Duodenal mucosa (tissue), 2 donors: ENCODE results near the gene CUX1.

Source experiments
- H3K27ac ChIP-seq: one replicate; pipeline ENCODE4 v1.7.0; 2013; ENCODE audit warnings: low read depth, low read length
- H3K27me3 ChIP-seq, 2 donors: one replicate each; pipeline ENCODE4 v1.7.0; 2013; ENCODE audit warnings: low read length in 2 of 2, control low read depth in 1 of 2; ENCODE audit not compliant: insufficient read depth in 2 of 2, control insufficient read depth in 1 of 2
- H3K36me3 ChIP-seq, 2 donors: one replicate each; pipeline ENCODE4 v1.7.0; 2013; ENCODE audit warnings: low read length in 2 of 2, control low read depth in 1 of 2; ENCODE audit not compliant: insufficient read depth in 2 of 2, control insufficient read depth in 1 of 2
- H3K4me1 ChIP-seq, 2 donors: one replicate each; pipeline ENCODE4 v1.7.0; 2013; ENCODE audit warnings: low read length in 2 of 2, control low read depth in 1 of 2; ENCODE audit not compliant: insufficient read depth in 2 of 2, control insufficient read depth in 1 of 2
- H3K4me3 ChIP-seq, 2 donors: one replicate each; pipeline ENCODE4 v1.7.0; 2013; ENCODE audit warnings: low read length in 2 of 2, low read depth in 1 of 2
- H3K9ac ChIP-seq, 2 donors: one replicate each; pipeline ENCODE4 v1.7.0; 2013; ENCODE audit warnings: low read length in 2 of 2, low read depth in 1 of 2
- H3K9me3 ChIP-seq, 2 donors: one replicate each; pipeline ENCODE4 v1.7.0; 2013; ENCODE audit warnings: low read length in 2 of 2, control low read depth in 1 of 2; ENCODE audit not compliant: control insufficient read depth in 1 of 2

Gene CUX1

DNA sequence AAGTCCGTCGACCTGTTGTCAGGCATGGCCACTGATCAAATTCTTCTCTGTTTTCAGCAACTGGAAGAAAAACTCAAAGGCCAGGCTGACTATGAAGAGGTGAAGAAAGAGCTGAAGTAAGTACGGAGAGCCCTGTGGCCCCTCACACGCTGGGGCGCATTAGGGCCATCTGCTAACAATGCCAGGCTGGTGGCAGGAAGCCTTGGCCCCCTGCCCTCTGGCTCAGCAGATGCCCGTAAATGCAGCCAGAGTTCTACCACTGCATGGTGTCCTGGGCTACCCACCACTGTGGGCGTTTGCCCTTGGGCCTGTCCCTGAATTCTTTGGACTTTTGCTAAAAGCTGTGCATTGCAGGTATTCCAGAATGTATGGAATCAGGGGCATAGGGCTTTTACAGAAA, 372.3 kb downstream of the CUX1 start:
- Histone ChIP-seq H3K4me3 (no peak overlapping the region), H3K9me3 (no peaks in the 10 kb centered on the region), H3K4me1 (no peaks in the 10 kb centered on the region), H3K27me3 (no peaks in the 10 kb centered on the region), H3K9ac (no peak overlapping the region), H3K27ac (no peak overlapping the region), H3K36me3 (peaks cover 36 to 58% of the 10 kb centered on the region in 2 donors)

- Histone ChIP-seq H3K27ac (no peak overlapping the region), H3K9me3 (no peaks in the 10 kb centered on the region), H3K36me3 (peaks cover 32 to 59% of the 10 kb centered on the region in 2 donors), H3K4me3 (no peak overlapping the region), H3K4me1 (no peaks in the 10 kb centered on the region), H3K27me3 (no peaks in the 10 kb centered on the region), H3K9ac (no peak overlapping the region)
These were observed 373.4 kb downstream of the CUX1 start for GRCh38 chr7:102190776-102191350.

DNA sequence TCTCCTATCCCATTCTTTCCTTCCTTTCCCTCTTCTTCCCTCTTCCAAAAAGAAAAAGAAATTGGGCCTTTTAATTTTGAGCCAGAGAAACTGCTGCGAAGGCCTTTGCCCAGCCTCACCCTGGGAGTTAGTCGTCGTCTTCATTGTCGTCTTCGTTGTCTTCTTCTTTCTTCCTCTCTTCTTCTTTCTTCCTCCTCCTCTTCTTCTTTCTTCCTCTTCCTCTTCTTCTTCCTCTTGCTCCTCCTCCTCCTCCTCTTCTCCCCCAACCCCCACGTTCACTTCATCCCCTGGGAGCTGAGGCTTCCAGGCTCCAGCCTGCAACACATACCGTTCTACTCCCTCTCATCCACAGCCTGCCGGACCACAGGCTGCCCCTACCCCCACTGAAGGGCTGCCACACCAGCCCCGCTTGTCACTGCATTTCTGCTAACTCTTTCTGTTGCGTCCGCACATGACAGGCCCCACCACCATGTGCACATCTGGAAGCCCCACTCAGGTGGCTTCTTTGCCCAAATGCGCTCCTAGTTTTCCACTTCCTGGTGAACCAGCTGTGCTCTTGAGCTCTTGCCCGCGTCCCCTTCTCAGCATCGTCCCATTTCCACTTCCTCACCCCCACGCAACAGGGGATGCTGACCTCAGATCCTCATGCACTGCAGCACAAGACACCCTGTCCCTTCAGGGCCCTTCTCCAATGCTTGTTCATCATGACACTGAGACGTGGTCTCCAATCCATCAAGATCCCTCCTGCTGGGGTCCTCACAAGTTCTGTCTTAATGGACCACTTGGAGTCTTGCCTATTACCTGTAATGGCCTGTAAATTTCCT, 374.3 kb downstream of the CUX1 start:
- no peaks in the 10 kb centered on the region for H3K27me3 ChIP-seq
- no peak overlapping the region for H3K4me3 ChIP-seq
- H3K9ac ChIP-seq, result no peak overlapping the region
- no peaks in the 10 kb centered on the region for H3K9me3 ChIP-seq
- peaks cover 34 to 63% of the 10 kb centered on the region in 2 donors for H3K36me3 ChIP-seq
- no peak overlapping the region for H3K27ac ChIP-seq
- H3K4me1 ChIP-seq, result no peaks in the 10 kb centered on the region

GRCh38 chr7:102192790-102193189, 375.4 kb downstream of the CUX1 start:
- H3K27me3 ChIP-seq, result no peaks in the 10 kb centered on the region
- H3K4me1 ChIP-seq, result no peaks in the 10 kb centered on the region
- H3K4me3 ChIP-seq, result no peak overlapping the region
- peaks cover 40 to 73% of the 10 kb centered on the region in 2 donors for H3K36me3 ChIP-seq
- no peaks in the 10 kb centered on the region for H3K9me3 ChIP-seq
- H3K27ac ChIP-seq, result no peak overlapping the region
- H3K9ac ChIP-seq, result no peak overlapping the region

- Histone ChIP-seq H3K9me3 (no peaks in the 10 kb centered on the region), H3K27me3 (no peaks in the 10 kb centered on the region), H3K4me1 (no peaks in the 10 kb centered on the region), H3K36me3 (peaks cover 47 to 80% of the 10 kb centered on the region in 2 donors), H3K27ac (no peak overlapping the region), H3K4me3 (no peak overlapping the region), H3K9ac (no peak overlapping the region)
These were observed 376.4 kb downstream of the CUX1 start for GRCh38 chr7:102193806-102194205.

- Histone ChIP-seq H3K27ac (no peak overlapping the region), H3K9me3 (no peaks in the 10 kb centered on the region), H3K4me1 (no peaks in the 10 kb centered on the region), H3K27me3 (no peaks in the 10 kb centered on the region), H3K36me3 (peaks cover 39 to 81% of the 10 kb centered on the region in 2 donors), H3K9ac (no peak overlapping the region), H3K4me3 (no peak overlapping the region)
These were observed 377.9 kb downstream of the CUX1 start for GRCh38 chr7:102195361-102195760.

- Histone ChIP-seq H3K27ac (no peak overlapping the region), H3K27me3 (no peaks in the 10 kb centered on the region), H3K9me3 (no peaks in the 10 kb centered on the region), H3K4me1 (no peaks in the 10 kb centered on the region), H3K36me3 (peaks cover 33 to 77% of the 10 kb centered on the region in 2 donors), H3K4me3 (no peak overlapping the region), H3K9ac (no peak overlapping the region)
These were observed 378.6 kb downstream of the CUX1 start for GRCh38 chr7:102196028-102196427.

DNA sequence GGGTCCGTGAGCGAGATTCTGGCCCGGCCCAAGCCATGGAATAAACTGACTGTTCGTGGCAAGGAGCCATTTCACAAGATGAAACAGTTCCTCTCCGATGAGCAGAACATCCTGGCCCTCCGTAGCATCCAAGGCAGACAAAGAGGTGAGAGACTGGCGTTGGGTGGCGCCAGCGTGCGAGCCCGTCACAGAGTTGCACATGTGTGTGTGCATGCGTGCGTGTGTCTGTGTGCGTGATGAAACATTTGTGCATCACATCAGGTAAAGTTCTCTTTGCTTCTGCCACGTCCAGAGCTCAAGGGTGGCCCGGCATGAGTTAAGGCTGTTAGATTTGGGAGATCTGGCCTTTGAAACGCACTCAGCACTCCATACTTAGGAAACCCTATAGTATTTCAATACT, 379.7 kb downstream of the CUX1 start:
- Histone ChIP-seq H3K27me3 (no peaks in the 10 kb centered on the region), H3K9ac (no peak overlapping the region), H3K27ac (no peak overlapping the region), H3K4me1 (no peaks in the 10 kb centered on the region), H3K4me3 (no peak overlapping the region), H3K9me3 (no peaks in the 10 kb centered on the region), H3K36me3 (peaks cover 34 to 80% of the 10 kb centered on the region in 2 donors)

DNA sequence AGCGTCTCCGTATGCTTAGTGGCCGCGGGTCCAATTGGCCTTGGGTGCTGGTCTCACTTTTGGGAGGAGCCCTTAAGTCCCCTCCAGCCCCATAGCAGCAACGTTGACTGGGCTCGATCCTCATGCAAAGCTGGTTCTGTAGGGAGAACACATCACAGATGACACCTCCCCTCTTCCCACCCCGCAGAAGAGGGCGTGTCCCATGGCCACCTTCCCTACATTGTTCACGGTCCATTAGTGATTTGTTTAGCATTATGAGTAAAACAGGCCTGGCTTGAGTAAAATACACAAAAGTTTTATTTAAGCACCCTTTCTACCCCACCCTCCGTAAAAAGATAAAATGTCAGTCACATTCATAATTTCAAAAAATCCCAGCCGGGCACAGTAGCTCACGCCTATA, 380.2 kb downstream of the CUX1 start:
- Histone ChIP-seq H3K27me3 (no peaks in the 10 kb centered on the region), H3K36me3 (peaks cover 35 to 80% of the 10 kb centered on the region in 2 donors), H3K27ac (no peak overlapping the region), H3K4me3 (no peak overlapping the region), H3K9ac (no peak overlapping the region), H3K9me3 (no peaks in the 10 kb centered on the region), H3K4me1 (no peaks in the 10 kb centered on the region)

GRCh38 chr7:102198417-102198956, 381.1 kb downstream of the CUX1 start:
- no peaks in the 10 kb centered on the region for H3K9me3 ChIP-seq
- H3K4me1 ChIP-seq, result no peaks in the 10 kb centered on the region
- H3K4me3 ChIP-seq, result no peak overlapping the region
- H3K36me3 ChIP-seq, result peaks cover 35 to 81% of the 10 kb centered on the region in 2 donors
- no peak overlapping the region for H3K27ac ChIP-seq
- H3K27me3 ChIP-seq, result no peaks in the 10 kb centered on the region
- no peak overlapping the region for H3K9ac ChIP-seq
